Activated naive CD4-positive, alpha-beta T cell treated with anti-CD3 and anti-CD28 coated beads, Interleukin-2, amount 50 U/mL, for 16 hours (primary cell): ENCODE measurements around the gene CALN1.
"Not testable (repeated sequence)": the region's sequence is repeated elsewhere in the genome, so short reads cannot be mapped to it uniquely, and the experiment has no call there.

Source experiments
- DNase-seq: peaks from one replicate; pipeline ENCODE4 v3.0.0-alpha.2; 2020

CALN1 gene

GRCh38 chr7:72408966-72409637 lies 3.0 kb downstream of the CALN1 start:
- DNase-seq, result no peak

GRCh38 chr7:72406820-72407403 lies 5.2 kb downstream of the CALN1 start:
- DNase-seq, result no peak

DNA sequence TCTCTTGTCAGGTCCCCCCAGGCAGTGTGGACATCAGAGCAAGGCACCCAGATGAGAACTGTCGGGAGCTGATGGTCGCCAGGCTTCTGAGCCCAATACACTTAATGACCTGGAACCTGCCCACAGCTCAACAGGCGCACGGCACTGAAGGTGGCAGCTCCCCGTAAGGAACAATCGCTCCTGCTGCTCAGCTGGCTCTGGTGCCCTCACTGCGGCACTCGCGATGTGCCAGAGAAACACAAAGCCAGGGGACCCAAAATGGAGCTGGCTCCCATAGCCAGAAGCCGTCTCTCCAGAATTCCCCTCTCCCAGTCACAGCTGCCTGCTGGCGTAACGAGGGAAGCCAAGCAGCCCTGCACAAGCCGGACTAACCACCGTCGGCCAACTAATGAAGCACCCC lies 6.3 kb downstream of the CALN1 start:
- DNase-seq, result no peak

DNA sequence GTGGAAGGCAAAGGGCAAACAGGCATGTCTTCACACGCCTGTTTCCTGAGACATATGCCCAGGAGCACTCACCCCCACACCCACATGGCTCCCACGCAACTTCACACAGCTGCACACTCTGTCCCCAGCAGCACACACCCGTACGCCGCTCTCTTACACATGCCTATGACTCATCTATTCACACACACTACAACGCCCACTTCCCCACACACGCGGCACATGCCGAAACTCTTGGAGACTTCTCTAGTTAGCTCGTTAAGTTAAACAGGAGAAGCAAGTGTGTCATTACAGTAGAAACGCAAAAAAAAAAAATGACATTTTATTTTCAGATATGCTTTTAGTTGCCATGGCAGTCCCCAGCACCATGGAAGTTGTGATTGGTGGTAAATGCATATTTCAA lies 6.7 kb downstream of the CALN1 start:
- DNase-seq, result no peak

- no peak for DNase-seq
Observed at GRCh38 chr7:72404743-72405142, 7.4 kb downstream of the CALN1 start.

- no peak for DNase-seq
Observed at GRCh38 chr7:72403458-72404076, 8.6 kb downstream of the CALN1 start.

GRCh38 chr7:72394016-72394415 lies 18.1 kb downstream of the CALN1 start:
- DNase-seq, result no peak

- no peak for DNase-seq
Observed at GRCh38 chr7:72391821-72392377, 20.2 kb downstream of the CALN1 start.

DNA sequence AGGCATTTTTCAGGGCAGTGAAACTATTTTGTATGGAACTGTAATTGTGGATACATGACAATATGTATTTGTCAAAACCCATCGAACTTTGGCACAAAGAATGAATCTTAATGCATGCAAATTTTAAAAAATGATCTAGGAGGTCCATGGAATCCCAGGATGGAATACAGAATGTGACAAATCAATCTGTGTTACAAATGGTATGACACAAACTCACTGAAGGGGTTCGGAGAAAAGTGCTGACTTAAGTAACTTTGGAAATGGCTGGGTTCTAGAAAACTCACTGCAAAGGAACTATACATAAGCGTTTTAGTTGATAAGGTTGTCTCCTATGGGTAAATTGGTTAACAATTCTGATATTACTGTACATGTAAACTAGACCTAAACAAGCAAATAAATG lies 26.0 kb downstream of the CALN1 start:
- DNase-seq, result no peak

GRCh38 chr7:72362246-72362645 lies 49.9 kb downstream of the CALN1 start:
- DNase-seq, result no peak

- no peak for DNase-seq
Observed at GRCh38 chr7:72345208-72345727, 66.9 kb downstream of the CALN1 start.

GRCh38 chr7:72343991-72344390 lies 68.1 kb downstream of the CALN1 start:
- DNase-seq, result no peak

DNA sequence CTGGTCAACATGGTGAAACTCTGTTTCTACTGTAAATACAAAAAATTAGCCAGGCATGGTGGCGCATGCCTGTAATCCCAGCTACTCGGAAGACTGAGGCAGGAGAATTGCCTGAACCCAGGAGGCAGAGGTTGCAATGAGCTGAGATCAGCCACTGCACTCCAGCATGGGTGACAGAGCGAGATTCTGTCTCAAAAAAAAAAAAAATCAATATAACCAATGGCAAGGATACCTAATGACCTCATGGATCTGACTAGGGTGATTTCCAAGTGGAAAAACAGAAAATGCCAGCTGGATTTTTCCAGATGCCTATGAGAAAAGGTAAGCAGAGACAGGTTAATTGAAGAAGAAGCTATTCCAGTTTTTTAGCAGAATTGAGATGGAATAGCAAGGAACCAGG lies 68.8 kb downstream of the CALN1 start:
- DNase-seq, result not testable (repeated sequence)

DNA sequence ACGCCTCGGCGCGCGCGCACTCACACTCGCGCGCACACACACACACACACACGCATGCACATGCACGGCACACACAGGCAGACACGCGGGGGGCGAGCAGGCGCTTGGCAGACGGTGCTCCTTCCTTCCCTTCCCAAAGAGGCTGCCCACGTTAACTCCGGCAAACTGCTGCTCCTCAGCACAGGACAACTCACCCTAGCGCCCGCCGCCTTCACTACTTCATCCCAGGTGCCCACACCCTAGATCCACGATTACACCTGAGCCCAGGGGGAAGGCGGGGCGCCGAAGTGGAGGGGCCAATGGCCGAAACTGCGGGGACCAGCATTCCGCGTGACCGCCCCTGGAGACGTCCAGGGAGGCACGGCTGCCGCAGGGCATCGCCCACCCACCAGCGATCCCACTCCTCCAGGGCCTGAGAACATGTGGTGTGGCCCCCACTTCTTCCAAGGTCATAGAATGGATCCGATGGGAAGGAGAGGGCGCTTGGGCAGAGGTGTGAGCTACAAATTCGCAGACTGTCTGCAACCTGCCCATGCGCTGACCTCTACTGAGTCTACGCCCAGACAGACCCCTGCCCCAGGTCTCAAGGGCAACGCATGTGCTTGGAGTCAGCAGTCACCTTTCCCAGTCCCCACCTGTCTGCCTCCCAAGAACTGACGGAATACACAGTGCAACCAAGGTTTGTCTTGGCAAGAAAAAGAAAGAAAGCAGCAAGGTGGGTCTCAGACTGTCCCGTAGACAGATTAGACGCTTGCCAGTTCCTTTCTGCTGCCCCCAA lies 74.6 kb downstream of the CALN1 start:
- DNase-seq, result no peak

DNA sequence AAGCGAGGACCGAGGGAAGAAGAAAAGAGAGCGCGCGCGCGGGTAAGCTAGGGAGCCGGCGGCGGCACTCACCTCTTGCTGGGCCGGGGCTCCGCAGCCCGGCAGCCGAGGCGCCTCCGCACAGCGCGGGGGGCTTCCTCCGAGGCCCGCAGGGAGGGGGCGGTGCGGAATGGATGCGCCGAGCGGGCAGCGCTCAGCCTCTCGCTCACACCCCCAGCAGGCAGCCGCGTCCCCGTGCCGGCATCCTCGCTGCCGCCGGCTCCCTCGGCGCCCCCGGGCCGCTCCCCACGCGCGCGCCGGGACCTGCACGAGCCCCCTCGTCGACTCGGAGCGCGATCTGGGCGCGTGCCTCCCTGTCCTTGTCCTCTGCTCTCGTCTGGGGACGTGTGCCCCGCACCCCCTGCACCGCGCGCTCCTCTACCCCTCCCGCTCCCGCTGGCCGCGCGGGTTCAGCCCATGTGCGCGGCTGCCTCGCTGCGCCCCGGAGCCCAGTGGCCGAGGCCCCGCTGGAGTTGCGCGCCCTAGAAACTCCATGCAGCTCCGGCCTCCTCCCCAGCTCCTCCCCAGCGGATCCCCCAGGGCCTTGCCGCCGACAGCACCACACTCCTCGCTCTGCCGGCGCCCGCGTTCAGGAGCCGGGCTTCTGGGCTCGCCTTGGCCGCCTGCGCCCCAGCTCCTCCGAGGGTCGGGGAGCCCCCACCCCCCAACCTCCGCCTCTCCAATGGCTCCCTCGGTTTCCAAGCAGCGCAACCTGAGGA lies 75.3 kb downstream of the CALN1 start:
- no peak for DNase-seq

- no peak for DNase-seq
Observed at GRCh38 chr7:72336382-72336631, 75.8 kb downstream of the CALN1 start.

DNA sequence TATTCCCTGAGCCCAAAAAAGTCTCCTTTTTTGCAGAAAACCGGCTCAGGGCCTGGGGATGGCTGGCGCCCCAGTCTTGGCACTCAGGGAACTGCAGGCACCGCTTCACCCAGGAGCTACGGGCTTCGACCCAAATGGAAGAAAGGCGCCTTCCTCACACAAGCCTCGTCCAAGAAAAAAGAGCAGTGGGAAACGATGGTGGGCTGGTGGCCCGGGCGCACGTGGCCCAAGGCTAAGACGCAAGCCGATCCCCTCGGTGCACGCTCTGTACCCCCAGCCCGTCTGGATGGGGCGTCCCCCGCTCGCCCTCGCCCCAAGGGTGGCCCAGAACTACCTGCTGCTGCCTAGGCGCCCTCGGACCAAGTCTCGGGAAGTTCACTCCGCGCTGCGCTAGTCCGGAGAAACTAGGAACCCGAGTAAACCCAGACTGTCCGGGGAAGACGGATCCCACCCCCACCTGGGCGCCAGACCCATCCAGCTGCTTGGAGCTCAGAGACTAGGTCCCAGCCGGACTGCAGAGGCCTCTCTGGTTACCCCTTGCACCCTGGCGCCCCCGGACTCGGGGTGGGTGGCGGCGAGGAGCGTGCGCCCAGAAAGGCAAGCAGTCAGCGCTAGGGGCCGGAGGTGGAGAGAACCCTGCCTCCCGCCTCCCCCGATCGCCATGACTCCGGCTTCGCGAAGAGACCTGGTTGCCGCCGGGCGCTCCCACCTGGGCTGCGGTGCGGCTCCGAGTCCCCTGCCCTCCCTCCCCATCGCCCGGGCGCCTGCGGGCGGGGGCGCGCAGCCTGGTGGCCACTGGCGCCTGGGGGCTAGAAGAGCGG lies 76.4 kb downstream of the CALN1 start:
- DNase-seq, result no peak

GRCh38 chr7:72334698-72335097 lies 77.4 kb downstream of the CALN1 start:
- no peak for DNase-seq

DNA sequence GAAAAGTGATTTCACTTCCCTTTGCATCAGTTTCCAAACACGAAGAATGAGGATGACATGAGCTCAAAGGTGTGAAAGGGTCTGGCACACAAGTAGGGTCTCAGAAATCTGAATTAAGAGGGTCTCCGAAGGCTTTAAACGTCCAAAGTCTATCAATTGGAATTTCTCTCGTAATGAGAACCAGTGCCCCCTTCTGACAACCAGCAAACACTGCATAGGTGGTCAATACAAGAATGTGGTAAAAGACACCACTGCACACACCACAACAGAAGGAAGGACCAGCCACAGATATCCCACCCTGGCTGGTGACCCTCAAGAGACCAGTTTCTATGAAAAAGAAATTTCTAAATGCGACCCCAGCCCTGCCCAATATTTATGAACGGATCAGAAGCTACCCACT lies 78.1 kb downstream of the CALN1 start:
- no peak for DNase-seq

DNA sequence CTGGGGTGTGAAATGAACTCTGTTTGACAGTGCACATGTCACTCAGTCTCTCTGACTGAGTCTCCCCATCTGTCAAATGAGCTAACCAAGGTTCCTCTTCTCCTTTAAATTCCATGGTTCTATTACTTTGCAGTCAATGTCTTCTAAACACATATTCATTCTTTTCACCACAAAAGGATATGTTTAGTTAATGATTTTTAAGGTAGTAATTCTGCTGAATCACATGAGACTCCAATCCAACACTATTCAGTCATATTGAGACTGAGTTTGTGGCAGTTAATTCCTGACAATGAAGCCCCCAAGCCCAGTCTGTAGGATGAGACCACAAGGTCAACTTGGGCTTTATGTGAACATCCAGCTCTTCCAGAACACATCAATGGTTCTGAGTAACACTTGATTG lies 85.3 kb downstream of the CALN1 start:
- DNase-seq, result no peak

DNA sequence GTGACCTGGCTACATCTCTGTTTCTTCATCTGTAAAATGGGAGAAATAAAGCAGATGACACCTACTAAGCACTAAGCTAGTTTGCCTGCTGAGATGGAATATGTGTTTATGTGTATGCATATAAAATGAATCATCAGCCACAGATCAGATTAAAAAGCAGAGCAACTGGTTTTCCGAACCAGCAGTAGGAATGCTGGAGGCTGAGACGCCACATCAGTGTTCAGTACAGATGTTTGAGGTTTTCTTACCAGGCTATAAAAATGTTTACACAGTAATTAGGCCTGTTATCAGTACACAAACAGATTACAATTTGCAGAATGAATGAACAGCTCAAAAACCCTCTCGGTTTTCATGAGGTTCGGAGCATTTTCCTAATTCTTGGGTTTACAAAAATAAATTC lies 85.8 kb downstream of the CALN1 start:
- DNase-seq, result no peak

- no peak for DNase-seq
Observed at GRCh38 chr7:72325561-72325960, 86.6 kb downstream of the CALN1 start.
